ENCODE measurements around the gene TRIM68. TPM values are rescaled to one million over a fixed set of nuclear protein-coding genes. Genes with fewer than 3 reads are reported as not detected.

The TRIM68 gene, protein sequence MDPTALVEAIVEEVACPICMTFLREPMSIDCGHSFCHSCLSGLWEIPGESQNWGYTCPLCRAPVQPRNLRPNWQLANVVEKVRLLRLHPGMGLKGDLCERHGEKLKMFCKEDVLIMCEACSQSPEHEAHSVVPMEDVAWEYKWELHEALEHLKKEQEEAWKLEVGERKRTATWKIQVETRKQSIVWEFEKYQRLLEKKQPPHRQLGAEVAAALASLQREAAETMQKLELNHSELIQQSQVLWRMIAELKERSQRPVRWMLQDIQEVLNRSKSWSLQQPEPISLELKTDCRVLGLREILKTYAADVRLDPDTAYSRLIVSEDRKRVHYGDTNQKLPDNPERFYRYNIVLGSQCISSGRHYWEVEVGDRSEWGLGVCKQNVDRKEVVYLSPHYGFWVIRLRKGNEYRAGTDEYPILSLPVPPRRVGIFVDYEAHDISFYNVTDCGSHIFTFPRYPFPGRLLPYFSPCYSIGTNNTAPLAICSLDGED
- total RNA-seq (6.9 TPM), polyA plus RNA-seq (6.5 TPM)
- long read RNA-seq, donor 1: 0 reads
- long read RNA-seq, donor 2: 0 reads
- long read RNA-seq, donor 3, partial matches to known transcripts: 0 of 2 reads
- long read RNA-seq, donor 3, other reads (novel, unspliced or antisense): 0 of 2 reads
- long read RNA-seq, donor 4, partial matches to known transcripts: 0 of 2 reads
- long read RNA-seq, donor 4, other reads (novel, unspliced or antisense): 0 of 2 reads
- long read RNA-seq, donor 5, transcript TRIM68-201 (7 exons, 3,352 nt): major isoform, 6 of 9 reads
- long read RNA-seq, donor 5, partial matches to known transcripts: 0 of 9 reads
- long read RNA-seq, donor 5, other reads (novel, unspliced or antisense): 0 of 9 reads
- long read RNA-seq, donor 6: 0 reads
- long read RNA-seq, donor 7, partial matches to known transcripts: 0 of 1 reads
- long read RNA-seq, donor 7, other reads (novel, unspliced or antisense): 0 of 1 reads
- long read RNA-seq, donor 8: 0 reads
- long read RNA-seq, donor 9, partial matches to known transcripts: 0 of 2 reads
- long read RNA-seq, donor 9, other reads (novel, unspliced or antisense): 0 of 2 reads
- long read RNA-seq, donor 10, partial matches to known transcripts: 0 of 3 reads
- long read RNA-seq, donor 10, other reads (novel, unspliced or antisense): 0 of 3 reads

GRCh38 chr11:4607781-4608666, at the start of gene TRIM68:
Gene TRIM68 (minus strand): TSS chr11:4608231. CDS start chr11:4605504, 2,727 bp downstream.
- peak; percentile 77 to 96 (median 87) for DNase-seq (ENCODE audit: low read depth in 6 of 9, low spot score in 9 of 9)
- Histone ChIP-seq H3K4me1 (ENCODE audit: control insufficient read depth in 2 of 2, insufficient read depth in 2 of 2, low read length in 2 of 2) (peaks cover 7 to 8% of the 10 kb centered on the region in 2 donors), H3K9me3 (ENCODE audit: control insufficient read depth in 2 of 2, insufficient read depth in 1 of 2, low read length in 1 of 2) (no peaks in the 10 kb centered on the region), H3K36me3 (ENCODE audit: control insufficient read depth in 2 of 2, insufficient read depth in 2 of 2, low read length in 1 of 2) (peaks cover 0 to 5% of the 10 kb centered on the region in 2 donors), H3K27ac (ENCODE audit: low read depth in 1 of 2, low read length in 1 of 2) (peak within 1 kb of the TSS; percentile 77 to 82), H3K27me3 (ENCODE audit: control insufficient read depth in 2 of 2, insufficient read depth in 1 of 2, low read length in 1 of 2) (no peaks in the 10 kb centered on the region), H3K4me3 (ENCODE audit: low read length in 2 of 2) (peak within 1 kb of the TSS; percentile 86 to 89)
- 4% methylated on average over 43 of the region's 43 CpGs for WGBS

DNA sequence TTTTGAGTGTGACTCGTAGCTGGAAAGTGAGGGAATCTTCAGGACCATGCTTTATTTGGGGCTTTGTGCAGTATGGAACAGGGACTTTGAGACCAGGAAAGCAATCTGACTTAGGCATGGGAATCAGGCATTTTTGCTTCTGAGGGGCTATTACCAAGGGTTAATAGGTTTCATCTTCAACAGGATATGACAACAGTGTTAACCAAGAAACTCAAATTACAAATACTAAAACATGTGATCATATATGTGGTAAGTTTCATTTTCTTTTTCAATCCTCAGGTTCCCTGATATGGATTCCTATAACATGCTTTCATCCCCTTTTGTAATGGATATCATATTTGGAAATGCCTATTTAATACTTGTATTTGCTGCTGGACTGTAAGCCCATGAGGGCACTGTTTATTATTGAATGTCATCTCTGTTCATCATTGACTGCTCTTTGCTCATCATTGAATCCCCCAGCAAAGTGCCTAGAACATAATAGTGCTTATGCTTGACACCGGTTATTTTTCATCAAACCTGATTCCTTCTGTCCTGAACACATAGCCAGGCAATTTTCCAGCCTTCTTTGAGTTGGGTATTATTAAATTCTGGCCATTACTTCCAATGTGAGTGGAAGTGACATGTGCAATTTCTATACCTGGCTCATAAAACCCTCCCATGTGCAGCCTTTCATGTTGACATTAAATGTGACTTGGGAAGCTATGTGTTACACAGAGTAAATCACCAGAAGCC, 46.8 kb upstream of the TRIM68 start:
- H3K9me3 ChIP-seq (ENCODE audit: control insufficient read depth in 2 of 2, insufficient read depth in 1 of 2, low read length in 1 of 2): no peaks in the 10 kb centered on the region
- no peaks in the 10 kb centered on the region for H3K36me3 ChIP-seq (ENCODE audit: control insufficient read depth in 2 of 2, insufficient read depth in 2 of 2, low read length in 1 of 2)
- no peak overlapping the region for H3K4me3 ChIP-seq (ENCODE audit: low read length in 2 of 2)
- H3K27ac ChIP-seq (ENCODE audit: low read depth in 1 of 2, low read length in 1 of 2): no peak overlapping the region
- no peaks in the 10 kb centered on the region for H3K4me1 ChIP-seq (ENCODE audit: control insufficient read depth in 2 of 2, insufficient read depth in 2 of 2, low read length in 2 of 2)
- no peaks in the 10 kb centered on the region for H3K27me3 ChIP-seq (ENCODE audit: control insufficient read depth in 2 of 2, insufficient read depth in 1 of 2, low read length in 1 of 2)
- WGBS: 73% methylated on average over 2 of the region's 2 CpGs
- no peak for DNase-seq (ENCODE audit: low read depth in 6 of 9, low spot score in 9 of 9)

GRCh38 chr11:4647766-4648165, 39.7 kb upstream of the TRIM68 start:
- H3K27ac ChIP-seq (ENCODE audit: low read depth in 1 of 2, low read length in 1 of 2): no peak overlapping the region
- no peak overlapping the region for H3K4me3 ChIP-seq (ENCODE audit: low read length in 2 of 2)
- no peaks in the 10 kb centered on the region for H3K9me3 ChIP-seq (ENCODE audit: control insufficient read depth in 2 of 2, insufficient read depth in 1 of 2, low read length in 1 of 2)
- no peak for DNase-seq (ENCODE audit: low read depth in 6 of 9, low spot score in 9 of 9)
- 94% methylated on average over 4 of the region's 4 CpGs for WGBS
- H3K4me1 ChIP-seq (ENCODE audit: control insufficient read depth in 2 of 2, insufficient read depth in 2 of 2, low read length in 2 of 2): no peaks in the 10 kb centered on the region
- H3K27me3 ChIP-seq (ENCODE audit: control insufficient read depth in 2 of 2, insufficient read depth in 1 of 2, low read length in 1 of 2): no peaks in the 10 kb centered on the region
- H3K36me3 ChIP-seq (ENCODE audit: control insufficient read depth in 2 of 2, insufficient read depth in 2 of 2, low read length in 1 of 2): no peaks in the 10 kb centered on the region

GRCh38 chr11:4645974-4646373, 37.9 kb upstream of the TRIM68 start:
- Histone ChIP-seq H3K27me3 (ENCODE audit: control insufficient read depth in 2 of 2, insufficient read depth in 1 of 2, low read length in 1 of 2) (no peaks in the 10 kb centered on the region), H3K27ac (ENCODE audit: low read depth in 1 of 2, low read length in 1 of 2) (no peak overlapping the region), H3K4me3 (ENCODE audit: low read length in 2 of 2) (no peak overlapping the region), H3K36me3 (ENCODE audit: control insufficient read depth in 2 of 2, insufficient read depth in 2 of 2, low read length in 1 of 2) (no peaks in the 10 kb centered on the region), H3K9me3 (ENCODE audit: control insufficient read depth in 2 of 2, insufficient read depth in 1 of 2, low read length in 1 of 2) (no peaks in the 10 kb centered on the region), H3K4me1 (ENCODE audit: control insufficient read depth in 2 of 2, insufficient read depth in 2 of 2, low read length in 2 of 2) (no peaks in the 10 kb centered on the region)
- 84% methylated on average over 2 of the region's 2 CpGs for WGBS
- DNase-seq (ENCODE audit: low read depth in 6 of 9, low spot score in 9 of 9): no peak

GRCh38 chr11:4644233-4644632, 36.2 kb upstream of the TRIM68 start:
- Histone ChIP-seq H3K4me1 (ENCODE audit: control insufficient read depth in 2 of 2, insufficient read depth in 2 of 2, low read length in 2 of 2) (no peaks in the 10 kb centered on the region), H3K9me3 (ENCODE audit: control insufficient read depth in 2 of 2, insufficient read depth in 1 of 2, low read length in 1 of 2) (no peaks in the 10 kb centered on the region), H3K27me3 (ENCODE audit: control insufficient read depth in 2 of 2, insufficient read depth in 1 of 2, low read length in 1 of 2) (no peaks in the 10 kb centered on the region), H3K4me3 (ENCODE audit: low read length in 2 of 2) (no peak overlapping the region), H3K36me3 (ENCODE audit: control insufficient read depth in 2 of 2, insufficient read depth in 2 of 2, low read length in 1 of 2) (no peaks in the 10 kb centered on the region), H3K27ac (ENCODE audit: low read depth in 1 of 2, low read length in 1 of 2) (no peak overlapping the region)
- DNase-seq (ENCODE audit: low read depth in 6 of 9, low spot score in 9 of 9): no peak
- WGBS: 78% methylated on average over 4 of the region's 4 CpGs

DNA sequence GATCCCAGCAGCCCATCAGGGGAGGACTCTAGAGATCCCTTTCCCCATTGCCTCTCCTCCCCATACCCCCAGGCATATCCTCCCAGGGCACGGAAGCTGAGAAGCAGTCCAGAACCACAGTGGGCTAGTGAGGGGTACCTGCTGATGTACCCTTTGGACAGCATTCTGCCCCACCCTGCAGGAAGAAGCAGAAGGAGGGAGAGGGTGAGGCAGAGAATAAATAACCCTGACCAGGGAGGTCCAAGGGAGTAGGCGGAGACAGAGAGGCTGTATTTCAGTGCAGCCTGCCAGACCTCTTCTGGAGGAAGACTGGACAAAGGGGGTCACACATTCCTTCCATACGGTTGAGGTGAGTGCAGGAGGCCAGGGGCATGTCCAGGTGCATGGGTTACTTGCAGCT, 35.7 kb upstream of the TRIM68 start, which contains the start of gene OR51E1:
Gene OR51E1, plus strand, starts transcription at position 301 of the 400 bp plus-strand sequence. CDS start 8,545 bp downstream, outside the sequence.
- 93% methylated on average over 3 of the region's 3 CpGs for WGBS
- H3K4me3 ChIP-seq (ENCODE audit: low read length in 2 of 2): no peak within 1 kb of the TSS
- H3K36me3 ChIP-seq (ENCODE audit: control insufficient read depth in 2 of 2, insufficient read depth in 2 of 2, low read length in 1 of 2): no peaks in the 10 kb centered on the region
- no peak within 1 kb of the TSS for H3K27ac ChIP-seq (ENCODE audit: low read depth in 1 of 2, low read length in 1 of 2)
- no peaks in the 10 kb centered on the region for H3K4me1 ChIP-seq (ENCODE audit: control insufficient read depth in 2 of 2, insufficient read depth in 2 of 2, low read length in 2 of 2)
- H3K9me3 ChIP-seq (ENCODE audit: control insufficient read depth in 2 of 2, insufficient read depth in 1 of 2, low read length in 1 of 2): no peaks in the 10 kb centered on the region
- no peak for DNase-seq (ENCODE audit: low read depth in 6 of 9, low spot score in 9 of 9)
- no peaks in the 10 kb centered on the region for H3K27me3 ChIP-seq (ENCODE audit: control insufficient read depth in 2 of 2, insufficient read depth in 1 of 2, low read length in 1 of 2)

DNA sequence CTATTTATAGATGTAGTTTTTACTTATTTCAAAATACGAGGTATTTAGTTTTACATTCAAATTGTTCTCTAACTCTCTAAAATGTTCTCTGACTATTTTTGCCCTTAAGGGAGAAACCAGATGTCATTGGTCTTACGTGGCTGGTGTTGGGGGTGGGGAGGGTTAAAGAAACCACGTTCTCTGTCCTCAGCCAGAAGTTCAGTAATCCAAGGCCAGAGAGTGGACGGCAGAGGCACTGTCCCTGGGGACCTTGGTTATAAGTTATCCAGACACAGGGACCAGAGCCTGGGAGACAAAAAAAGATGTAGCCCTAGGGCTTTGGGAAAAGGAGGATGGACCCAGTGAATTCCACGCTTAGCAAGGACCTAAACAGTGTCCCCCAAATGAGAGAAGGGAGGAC, 35.0 kb upstream of the TRIM68 start:
- Histone ChIP-seq H3K4me1 (ENCODE audit: control insufficient read depth in 2 of 2, insufficient read depth in 2 of 2, low read length in 2 of 2) (no peaks in the 10 kb centered on the region), H3K4me3 (ENCODE audit: low read length in 2 of 2) (no peak overlapping the region), H3K27me3 (ENCODE audit: control insufficient read depth in 2 of 2, insufficient read depth in 1 of 2, low read length in 1 of 2) (no peaks in the 10 kb centered on the region), H3K27ac (ENCODE audit: low read depth in 1 of 2, low read length in 1 of 2) (no peak overlapping the region), H3K36me3 (ENCODE audit: control insufficient read depth in 2 of 2, insufficient read depth in 2 of 2, low read length in 1 of 2) (no peaks in the 10 kb centered on the region), H3K9me3 (ENCODE audit: control insufficient read depth in 2 of 2, insufficient read depth in 1 of 2, low read length in 1 of 2) (no peaks in the 10 kb centered on the region)
- WGBS: 81% methylated on average over 5 of the region's 5 CpGs
- DNase-seq (ENCODE audit: low read depth in 6 of 9, low spot score in 9 of 9): no peak

DNA sequence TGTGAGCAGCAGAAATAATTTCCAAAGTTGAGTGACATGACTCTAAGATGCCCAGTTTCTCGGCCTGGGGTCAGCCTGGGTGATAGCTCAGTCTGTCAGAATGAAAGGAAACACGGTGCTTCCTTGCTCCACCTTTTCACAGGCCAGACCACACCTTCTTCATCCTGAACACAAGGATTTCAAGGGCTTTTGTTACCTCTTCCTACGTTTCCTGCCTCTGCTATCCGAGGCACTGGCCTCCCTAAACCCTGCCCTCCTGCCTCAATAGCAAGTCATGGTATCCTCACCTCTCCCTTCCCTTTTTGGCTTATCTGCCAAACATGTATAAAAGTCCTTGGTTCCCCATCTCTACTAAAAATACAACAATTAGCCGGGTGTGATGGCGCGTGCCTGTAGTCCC, 34.0 kb upstream of the TRIM68 start:
- Histone ChIP-seq H3K4me1 (ENCODE audit: control insufficient read depth in 2 of 2, insufficient read depth in 2 of 2, low read length in 2 of 2) (no peaks in the 10 kb centered on the region), H3K27ac (ENCODE audit: low read depth in 1 of 2, low read length in 1 of 2) (no peak overlapping the region), H3K4me3 (ENCODE audit: low read length in 2 of 2) (no peak overlapping the region), H3K27me3 (ENCODE audit: control insufficient read depth in 2 of 2, insufficient read depth in 1 of 2, low read length in 1 of 2) (peaks cover 0 to 3% of the 10 kb centered on the region in 2 donors), H3K36me3 (ENCODE audit: control insufficient read depth in 2 of 2, insufficient read depth in 2 of 2, low read length in 1 of 2) (no peaks in the 10 kb centered on the region), H3K9me3 (ENCODE audit: control insufficient read depth in 2 of 2, insufficient read depth in 1 of 2, low read length in 1 of 2) (no peaks in the 10 kb centered on the region)
- WGBS: 90% methylated on average over 7 of the region's 7 CpGs
- DNase-seq (ENCODE audit: low read depth in 6 of 9, low spot score in 9 of 9): no peak
